PC-9 (cell line): ENCODE data around the gene SRL. TPM values are rescaled to one million over a fixed set of nuclear protein-coding genes. Genes with fewer than 3 reads are reported as not detected.

Source experiments
- BruUV-seq: library from RNA; stranded (reverse); fragments of 400-500 nt; replicated peaks from 2 replicates; lab custom pipeline; 2021; lab: Mats Ljungman, UMichigan
- CTCF ChIA-PET: fragments of 300-600 bp; sonication (Branson Sonifier 250); formaldehyde crosslinking; loops from one replicate; lab custom pipeline; 2022; ENCODE audit warnings: antibody characterized with exemption; lab: Charles Lee
- POLR2A ChIA-PET: fragments of 300-600 bp; sonication (Branson Sonifier 250); formaldehyde crosslinking; loops from one replicate; lab custom pipeline; 2022; ENCODE audit warnings: antibody characterized with exemption; ENCODE audit not compliant: unreplicated experiment; lab: Charles Lee
- DNase-seq, 2 experiments: peaks; one replicate each; pipeline versions ENCODE4 v3.0.0 to v3.0.0-alpha.2; 2015 to 2022; ENCODE audit warnings: mixed read lengths in 1 of 2
- H2AFZ ChIP-seq: fragments of 200-600 bp; sonication (generic); 2 replicates; pipeline ENCODE4 v1.8.1; 2017; ENCODE audit warnings: antibody characterized with exemption
- H3F3A ChIP-seq: fragments of 200-600 bp; sonication (generic); 2 replicates; pipeline ENCODE4 v1.8.1; 2017; ENCODE audit warnings: antibody characterized with exemption, mild to moderate bottlenecking, low read depth; ENCODE audit not compliant: insufficient read depth
- H3K27ac ChIP-seq: fragments of 200-600 bp; sonication (generic); 2 replicates; pipeline ENCODE4 v1.6.1; 2016; ENCODE audit warnings: mixed run types
- H3K27me3 ChIP-seq: fragments of 200-600 bp; sonication (generic); 2 replicates; pipeline ENCODE4 v1.6.1; 2016; ENCODE audit warnings: low read depth, mixed run types; ENCODE audit not compliant: insufficient read depth
- H3K36me3 ChIP-seq: fragments of 200-600 bp; sonication (generic); 2 replicates; pipeline ENCODE4 v1.6.1; 2016; ENCODE audit warnings: low read depth, mixed run types
- H3K4me1 ChIP-seq: fragments of 200-600 bp; sonication (generic); replicated peaks from 2 replicates; pipeline ENCODE4 v1.6.1; 2016; ENCODE audit warnings: mixed run types; ENCODE audit not compliant: insufficient read depth
- H3K4me2 ChIP-seq: fragments of 200-600 bp; sonication (generic); 2 replicates; pipeline ENCODE4 v1.6.1; 2017; ENCODE audit warnings: mixed run types
- H3K4me3 ChIP-seq: fragments of 200-600 bp; sonication (generic); 2 replicates; pipeline ENCODE4 v1.6.1; 2016; ENCODE audit warnings: mixed run types
- H3K79me2 ChIP-seq: fragments of 200-600 bp; sonication (generic); 2 replicates; pipeline ENCODE4 v1.6.1; 2017; ENCODE audit warnings: low read depth, mixed run types
- H3K9me2 ChIP-seq: fragments of 200-600 bp; sonication (generic); 2 replicates; pipeline ENCODE4 v1.8.1; 2017; ENCODE audit warnings: mild to moderate bottlenecking; ENCODE audit not compliant: insufficient read depth
- H3K9me3 ChIP-seq: fragments of 200-600 bp; sonication (generic); 2 replicates; pipeline ENCODE4 v1.8.1; 2016; ENCODE audit warnings: low read depth; ENCODE audit not compliant: insufficient read depth
- H4K20me1 ChIP-seq: fragments of 200-600 bp; sonication (generic); 2 replicates; pipeline ENCODE4 v1.8.1; 2017; ENCODE audit not compliant: insufficient read depth
- EZH2 ChIP-seq: fragments of 200-600 bp; sonication (generic); IDR thresholded peaks from 2 replicates; pipeline ENCODE4 v1.8.0; 2017; ENCODE audit warnings: antibody characterized with exemption, low read depth
- intact Hi-C: fragments of 100-400 bp; cut with micrococcal nuclease; formaldehyde crosslinking; loops from one replicate; pipeline ENCODE4 v1.10.0; 2022; ENCODE audit not compliant: unreplicated experiment
- total RNA-seq: library from RNA; stranded (reverse); gene quantifications from 2 replicates; pipeline ENCODE4 v1.2.3, GENCODE V29; 2021
- TF ChIP-seq, protein P1 (sequence below): fragments of 200-600 bp; sonication (generic); conservative IDR thresholded peaks from 2 replicates; pipeline ENCODE4 v1.6.1; 2017; ENCODE audit warnings: mixed run types, antibody characterized with exemption, mild to moderate bottlenecking, moderate library complexity

SRL gene
- total RNA-seq, 1 experiment from 2014 or later, result not detected

DNA sequence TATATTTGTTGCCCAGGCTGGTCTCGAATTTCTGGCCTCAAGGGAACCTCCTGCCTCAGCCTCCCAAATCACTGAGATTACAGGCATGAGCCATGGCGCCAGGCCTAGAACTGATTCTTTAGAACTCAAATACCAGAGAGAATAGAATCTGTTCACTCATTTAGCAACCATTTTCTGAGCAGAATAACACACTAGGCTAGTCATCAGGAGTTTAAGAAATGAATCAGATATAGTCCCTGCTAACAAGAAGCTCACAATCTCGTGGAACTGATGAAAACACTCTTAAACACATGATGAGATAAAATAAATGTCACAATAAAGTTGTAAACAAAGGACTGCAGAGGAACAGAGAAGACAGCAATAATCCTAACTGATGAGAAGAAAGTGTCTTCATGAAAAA lies 69.8 kb downstream of the SRL start:
- no peak for DNase-seq
- TF ChIP-seq, protein P1, sequence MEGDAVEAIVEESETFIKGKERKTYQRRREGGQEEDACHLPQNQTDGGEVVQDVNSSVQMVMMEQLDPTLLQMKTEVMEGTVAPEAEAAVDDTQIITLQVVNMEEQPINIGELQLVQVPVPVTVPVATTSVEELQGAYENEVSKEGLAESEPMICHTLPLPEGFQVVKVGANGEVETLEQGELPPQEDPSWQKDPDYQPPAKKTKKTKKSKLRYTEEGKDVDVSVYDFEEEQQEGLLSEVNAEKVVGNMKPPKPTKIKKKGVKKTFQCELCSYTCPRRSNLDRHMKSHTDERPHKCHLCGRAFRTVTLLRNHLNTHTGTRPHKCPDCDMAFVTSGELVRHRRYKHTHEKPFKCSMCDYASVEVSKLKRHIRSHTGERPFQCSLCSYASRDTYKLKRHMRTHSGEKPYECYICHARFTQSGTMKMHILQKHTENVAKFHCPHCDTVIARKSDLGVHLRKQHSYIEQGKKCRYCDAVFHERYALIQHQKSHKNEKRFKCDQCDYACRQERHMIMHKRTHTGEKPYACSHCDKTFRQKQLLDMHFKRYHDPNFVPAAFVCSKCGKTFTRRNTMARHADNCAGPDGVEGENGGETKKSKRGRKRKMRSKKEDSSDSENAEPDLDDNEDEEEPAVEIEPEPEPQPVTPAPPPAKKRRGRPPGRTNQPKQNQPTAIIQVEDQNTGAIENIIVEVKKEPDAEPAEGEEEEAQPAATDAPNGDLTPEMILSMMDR, result no peak
- no peak for TF ChIP-seq EZH2
- Histone ChIP-seq H3K4me2 (no peak overlapping the region), H2AFZ (no peak overlapping the region), H3K36me3 (no peaks in the 10 kb centered on the region), H3F3A (peaks cover 16% of the 10 kb centered on the region), H3K4me3 (no peak overlapping the region), H3K9me3 (no peaks in the 10 kb centered on the region), H3K27me3 (no peaks in the 10 kb centered on the region), H3K27ac (no peak overlapping the region), H4K20me1 (no peaks in the 10 kb centered on the region), H3K79me2 (no peaks in the 10 kb centered on the region), H3K4me1 (peaks cover 15% of the 10 kb centered on the region), H3K9me2 (no peaks in the 10 kb centered on the region)
- ChIA-PET CTCF (no interaction called here), POLR2A (no interaction called here)
- no TSS peak for BruUV-seq
- intact Hi-C loops, result no loop called here

DNA sequence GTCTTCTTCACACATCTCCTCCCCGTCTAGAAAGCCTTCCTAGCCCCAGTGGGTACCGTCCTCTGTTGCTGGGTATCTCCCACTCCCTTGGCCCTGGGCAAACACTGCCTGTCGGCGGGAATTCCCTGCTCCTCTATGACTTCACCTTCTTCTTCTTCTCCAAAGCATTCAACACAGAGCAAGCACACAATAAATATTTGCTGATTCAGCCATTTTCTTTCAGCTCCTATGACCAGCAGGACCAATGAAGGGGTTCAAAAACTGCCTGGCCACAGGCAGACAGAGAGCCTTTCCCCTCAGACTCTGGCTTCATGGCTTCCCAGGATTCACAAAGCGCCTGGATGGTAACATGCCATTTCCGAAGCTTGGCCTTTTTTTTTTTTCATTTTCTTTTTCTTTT lies 72.5 kb downstream of the SRL start:
- Histone ChIP-seq H3K4me2 (no peak overlapping the region), H3K9me2 (no peaks in the 10 kb centered on the region), H3K9me3 (no peaks in the 10 kb centered on the region), H3K27ac (no peak overlapping the region), H2AFZ (no peak overlapping the region), H4K20me1 (no peaks in the 10 kb centered on the region), H3K4me1 (no peaks in the 10 kb centered on the region), H3K36me3 (no peaks in the 10 kb centered on the region), H3F3A (no peaks in the 10 kb centered on the region), H3K27me3 (no peaks in the 10 kb centered on the region), H3K4me3 (no peak overlapping the region), H3K79me2 (no peaks in the 10 kb centered on the region)
- intact Hi-C loops, result no loop called here
- no TSS peak for BruUV-seq
- DNase-seq, result no peak
- POLR2A ChIA-PET, result interaction anchor here (0.6 kb wide), 1 partner anchor 93 kb away, joined by 3 read pairs; no protein-coding TSS in a partner anchor
- TF ChIP-seq, protein P1, result no peak
- no peak for TF ChIP-seq EZH2
- CTCF ChIA-PET, result no interaction called here

DNA sequence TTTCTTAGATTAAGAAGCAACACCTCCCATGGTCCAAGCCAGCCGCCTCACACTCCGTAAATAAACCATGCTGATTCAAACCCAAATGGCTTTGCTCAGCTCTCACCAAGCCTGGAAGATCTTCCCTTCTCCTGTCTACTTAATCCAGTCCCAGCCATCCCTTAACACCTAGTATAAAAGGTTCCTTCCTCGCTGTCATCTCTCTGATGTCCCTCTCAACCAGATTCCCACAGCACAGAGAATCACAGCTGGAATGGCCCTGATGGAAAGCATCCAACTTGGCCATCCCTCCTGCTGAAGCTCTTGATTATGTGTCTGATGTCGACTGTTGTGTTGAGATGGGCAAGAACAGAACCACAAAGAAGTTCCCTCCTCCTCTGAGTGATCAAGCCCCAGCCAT lies 75.1 kb downstream of the SRL start:
- H3K9me3 ChIP-seq, result no peaks in the 10 kb centered on the region
- H3K27me3 ChIP-seq, result no peaks in the 10 kb centered on the region
- no peak overlapping the region for H3K27ac ChIP-seq
- no peak for DNase-seq
- no peaks in the 10 kb centered on the region for H3K9me2 ChIP-seq
- H3K79me2 ChIP-seq, result no peaks in the 10 kb centered on the region
- BruUV-seq, result no TSS peak
- H3K36me3 ChIP-seq, result no peaks in the 10 kb centered on the region
- intact Hi-C loops, result no loop called here
- no peak for TF ChIP-seq EZH2
- TF ChIP-seq, protein P1, result no peak
- no peak overlapping the region for H3K4me2 ChIP-seq
- no peaks in the 10 kb centered on the region for H3F3A ChIP-seq
- H2AFZ ChIP-seq, result no peak overlapping the region
- no peak overlapping the region for H3K4me3 ChIP-seq
- ChIA-PET POLR2A (no interaction called here), CTCF (no interaction called here)
- H4K20me1 ChIP-seq, result no peaks in the 10 kb centered on the region
- no peaks in the 10 kb centered on the region for H3K4me1 ChIP-seq
